ENCODE data around the gene SLC25A12.
"Not testable (repeated sequence)": the region's sequence is repeated elsewhere in the genome, so short reads cannot be mapped to it uniquely, and the experiment has no call there.

The SLC25A12 gene

DNA sequence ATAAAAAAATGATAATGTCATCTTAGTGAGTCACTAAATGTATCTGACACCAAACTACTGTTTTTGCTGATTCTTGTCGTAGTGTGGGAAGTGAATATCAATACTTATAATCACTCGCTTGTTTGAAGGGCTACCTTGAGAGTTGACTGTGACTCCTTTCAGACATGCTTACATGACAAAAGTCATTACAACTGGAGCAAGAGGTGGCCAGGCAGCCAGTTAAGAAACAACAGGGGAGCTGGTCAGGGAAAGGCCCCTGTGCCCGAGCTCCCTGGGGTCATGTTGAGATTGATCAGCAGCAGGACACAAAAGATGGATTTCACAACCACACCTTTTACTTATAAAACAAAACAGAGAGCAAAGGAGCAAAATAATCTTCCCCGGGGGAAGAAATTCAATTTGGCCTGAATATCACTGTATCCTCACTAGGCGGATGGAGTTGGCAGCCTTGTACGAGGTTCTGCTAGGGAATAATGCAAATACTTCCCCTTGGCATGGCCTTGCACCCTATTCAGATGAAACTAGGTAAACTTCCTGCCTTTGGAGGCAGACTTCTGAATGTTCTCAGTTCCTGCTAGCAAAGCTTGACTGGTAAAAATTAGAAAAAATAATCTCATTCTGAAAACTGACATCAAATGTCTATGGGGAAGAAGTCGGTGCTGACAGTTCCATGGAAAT, 105.6 kb downstream of the SLC25A12 start:
- no peak for DNase-seq

DNA sequence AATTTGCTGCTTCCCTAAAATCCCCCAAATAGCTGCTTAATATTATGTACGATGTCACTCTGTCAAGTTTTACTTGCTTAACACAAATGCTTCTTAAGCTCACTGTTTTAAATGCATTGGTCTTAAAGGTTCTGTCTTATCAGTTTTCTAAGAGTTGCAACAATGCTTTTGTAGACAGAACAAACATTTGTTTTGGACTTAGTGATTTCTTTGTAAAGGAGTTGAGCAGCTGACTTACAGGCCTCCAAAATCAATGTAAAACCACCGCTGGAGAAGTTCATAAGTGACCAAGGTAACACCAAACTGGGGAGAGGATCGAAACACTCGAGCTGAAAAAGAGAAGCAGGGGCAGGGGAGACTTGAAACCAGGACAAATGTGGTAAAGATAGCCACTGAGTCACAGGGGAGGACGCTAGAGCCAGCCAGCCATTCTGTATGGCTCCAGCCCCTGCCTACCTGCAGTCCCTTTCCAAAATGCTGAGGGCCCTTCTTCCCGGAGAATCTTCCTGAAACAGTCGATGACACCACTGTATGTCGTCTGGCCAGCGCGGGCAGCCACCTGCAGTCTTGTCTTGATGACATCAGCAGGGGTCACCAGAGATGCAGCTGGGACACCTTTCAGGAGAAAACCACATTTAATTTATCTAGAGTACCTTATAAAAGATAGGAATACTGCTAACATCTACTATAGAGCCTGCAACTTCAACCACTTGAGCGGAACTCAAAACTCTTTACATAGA, 106.5 kb downstream of the SLC25A12 start:
- DNase-seq = no peak

GRCh38 chr2:171785450-171785849, 108.6 kb downstream of the SLC25A12 start:
- DNase-seq = no peak

DNA sequence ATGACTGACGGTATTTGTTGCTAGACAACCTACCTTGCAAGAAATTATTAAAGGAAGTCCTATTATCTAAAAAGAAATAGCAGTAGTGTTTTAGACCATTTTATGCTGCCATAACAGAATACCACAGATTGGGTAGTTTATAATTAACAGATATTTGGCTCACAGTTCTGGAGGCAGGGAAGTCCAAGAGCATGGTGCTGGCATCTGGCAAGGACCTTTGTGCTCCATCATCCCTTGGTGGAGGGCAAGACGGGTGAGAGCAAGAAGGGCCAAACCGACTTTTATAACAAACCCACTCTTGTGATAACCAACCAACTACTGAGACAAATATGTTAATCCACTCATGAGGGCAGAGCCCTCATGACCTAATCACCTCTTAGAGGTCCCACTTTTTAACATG, 115.5 kb downstream of the SLC25A12 start:
- no peak for DNase-seq

DNA sequence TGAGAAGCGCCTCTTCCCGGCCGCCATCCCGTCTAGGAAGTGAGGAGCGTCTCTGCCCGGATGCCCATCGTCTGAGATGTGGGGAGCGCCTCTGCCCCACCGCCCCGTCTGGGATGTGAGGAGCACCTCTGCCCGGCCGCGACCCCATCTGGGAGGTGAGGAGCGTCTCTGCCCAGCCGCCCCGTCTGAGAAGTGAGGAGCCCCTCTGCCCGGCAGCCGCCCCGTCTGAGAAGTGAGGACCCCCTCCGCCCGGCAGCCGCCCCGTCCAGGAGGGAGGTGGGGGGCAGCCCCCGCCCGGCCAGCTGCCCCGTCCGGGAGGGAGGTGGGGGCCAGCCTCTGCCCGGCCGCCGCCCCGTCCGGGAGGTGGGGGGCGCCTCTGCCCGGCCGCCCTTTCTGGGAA, 119.5 kb downstream of the SLC25A12 start:
- DNase-seq = not testable (repeated sequence)

DNA sequence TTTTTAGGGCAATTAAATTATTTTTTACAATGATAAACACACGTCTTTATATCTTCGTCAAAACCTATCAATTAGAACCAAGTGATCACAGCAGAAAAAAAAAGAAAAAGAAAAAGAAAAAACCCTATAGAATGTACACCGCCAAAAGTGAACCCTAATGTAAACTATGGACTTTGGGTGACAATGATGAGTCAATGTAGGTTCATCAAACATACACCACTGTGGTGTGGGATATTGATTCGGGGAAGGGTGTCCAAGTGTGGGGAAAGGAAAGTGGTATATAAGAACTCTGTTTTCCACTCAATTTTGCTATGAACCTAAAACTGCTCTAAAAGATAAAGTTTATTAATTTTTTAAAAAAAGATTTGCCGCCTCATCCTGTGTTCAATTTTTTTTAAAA, 121.7 kb downstream of the SLC25A12 start:
- DNase-seq = no peak

GRCh38 chr2:171771463-171771862, 122.6 kb downstream of the SLC25A12 start:
- no peak for DNase-seq

- DNase-seq = no peak
Measured at GRCh38 chr2:171763602-171764001, 130.4 kb downstream of the SLC25A12 start.

GRCh38 chr2:171762879-171763573, 131.0 kb downstream of the SLC25A12 start:
- no peak for DNase-seq

DNA sequence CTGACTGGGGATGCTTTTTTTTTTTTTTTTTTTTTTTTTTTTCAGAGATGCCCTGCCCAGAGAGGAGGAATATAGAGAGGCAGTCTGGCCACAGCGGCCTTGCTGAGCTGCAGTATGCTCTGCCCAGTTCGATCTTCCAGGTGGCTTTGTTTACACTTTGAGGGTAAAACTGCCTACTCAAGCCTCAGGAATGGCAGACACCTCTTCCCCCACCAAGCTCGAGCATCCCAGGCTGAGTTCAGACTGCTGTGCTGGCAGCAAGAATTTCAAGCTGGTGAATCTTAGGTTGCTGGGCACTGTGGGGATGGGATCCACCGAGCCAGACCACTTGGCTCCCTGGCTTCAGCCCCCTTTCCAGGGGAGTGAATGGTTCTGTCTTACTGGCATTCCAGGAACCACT, 132.9 kb downstream of the SLC25A12 start:
- not testable (repeated sequence) for DNase-seq

GRCh38 chr2:171758762-171759161, 135.3 kb downstream of the SLC25A12 start:
- DNase-seq = not testable (repeated sequence)

GRCh38 chr2:171754254-171754939, 139.6 kb downstream of the SLC25A12 start:
- DNase-seq = no peak

DNA sequence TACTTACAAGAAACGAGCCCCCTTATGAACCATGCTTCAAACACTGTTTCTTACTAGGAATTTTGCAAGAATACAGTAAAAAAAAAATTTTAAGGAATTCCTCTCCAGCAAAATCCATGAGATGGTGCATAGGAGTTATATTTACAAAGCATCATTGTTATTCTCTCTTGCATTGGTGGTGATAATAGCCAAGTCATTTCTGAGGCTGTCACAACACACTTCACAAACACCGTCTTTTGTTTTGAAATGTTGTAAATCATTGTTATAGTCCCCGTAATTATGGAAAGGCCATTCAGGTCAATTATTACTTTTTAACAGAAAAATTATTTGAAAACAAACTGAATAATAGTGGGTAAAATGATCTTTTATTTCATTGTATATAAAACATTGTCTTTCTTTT, 146.7 kb downstream of the SLC25A12 start:
- DNase-seq = no peak

DNA sequence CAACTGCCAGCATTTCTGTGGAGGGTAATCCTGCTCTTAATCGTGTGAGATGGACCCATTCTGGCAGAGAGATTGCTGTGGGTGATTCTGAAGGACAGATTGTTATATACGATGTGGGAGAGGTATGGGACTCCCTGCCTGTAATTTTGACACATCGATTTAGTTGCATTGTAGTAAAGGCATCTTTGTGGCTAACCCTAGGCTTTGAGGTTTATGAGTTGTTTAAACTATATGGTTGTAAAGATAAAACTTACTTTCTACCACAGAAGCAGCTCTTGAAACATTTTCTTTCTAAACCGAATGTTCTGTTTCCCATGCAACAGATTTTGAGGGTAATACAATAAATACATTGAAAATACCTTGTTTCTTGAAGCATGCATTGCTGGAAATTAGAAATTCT, 148.2 kb downstream of the SLC25A12 start:
- DNase-seq = no peak

- no peak for DNase-seq
Measured at GRCh38 chr2:171745141-171745540, 148.9 kb downstream of the SLC25A12 start.

- no peak for DNase-seq
Measured at GRCh38 chr2:171742760-171743159, 151.3 kb downstream of the SLC25A12 start.

DNA sequence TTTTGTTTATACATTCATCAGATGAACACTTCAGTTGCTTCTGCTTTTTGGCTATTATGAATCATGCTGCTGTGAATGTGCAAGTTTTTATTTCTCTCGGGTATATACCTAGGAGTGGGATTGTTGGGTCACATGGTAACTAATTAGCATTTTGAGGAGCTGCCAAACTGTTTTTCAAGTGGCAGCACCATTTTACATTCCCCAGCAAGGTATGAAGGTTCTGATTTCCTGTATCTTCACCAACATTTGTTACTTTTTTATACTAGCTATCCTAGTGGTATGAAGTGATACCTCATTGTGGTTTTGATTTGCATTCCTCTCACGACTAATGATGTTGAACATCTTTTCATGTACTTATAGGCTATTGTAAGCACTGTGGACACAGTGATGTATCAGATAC, 152.9 kb downstream of the SLC25A12 start:
- no peak for DNase-seq

DNA sequence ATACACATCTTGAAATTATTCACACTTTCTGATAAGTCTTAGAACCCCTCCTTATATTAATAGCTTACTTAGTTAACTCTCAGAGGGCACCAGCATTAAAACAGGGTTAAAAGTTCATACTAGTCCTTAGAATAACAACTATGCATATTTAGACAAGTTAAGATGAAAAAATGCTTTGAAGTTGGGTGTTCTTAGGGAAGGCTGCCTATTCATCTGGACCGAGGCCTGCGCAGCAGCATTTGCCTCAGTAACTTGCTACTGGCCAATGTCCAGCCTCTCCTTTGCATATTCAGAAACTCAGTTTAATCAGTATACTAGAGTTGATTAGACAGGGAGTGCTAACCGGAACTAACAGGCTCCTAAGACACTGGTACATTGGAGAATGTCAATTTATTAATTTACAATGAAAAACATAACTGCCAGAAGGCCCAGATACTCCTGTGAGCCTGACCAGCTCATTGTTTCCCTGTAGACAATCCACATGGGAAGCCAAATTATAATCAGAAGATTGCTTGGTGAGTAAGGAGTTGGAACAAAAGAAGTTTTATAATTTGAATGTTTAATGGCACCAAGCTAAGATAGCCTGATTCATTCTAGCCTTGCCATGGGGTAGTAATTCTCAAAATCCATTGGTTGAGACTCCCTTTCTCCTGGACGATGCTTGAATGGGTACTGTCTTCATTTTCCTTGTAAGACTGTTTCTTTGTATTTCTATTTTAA, 157.9 kb downstream of the SLC25A12 start:
- DNase-seq = no peak

Data from NCI-H187 treated with DMSO at 0.1 percent for 48 hours (cell line).